GM19193 (cell line): Measurements from ENCODE around the gene NR6A1.

Source experiments
- POLR2A ChIP-seq: IDR thresholded peaks from 4 replicates; pipeline ENCODE4 v1.6.1; 2011; ENCODE audit not compliant: insufficient read depth, insufficient read length; ENCODE audit errors: extremely low read depth

Gene NR6A1

GRCh38 chr9:124788542-124789217 lies 17.6 kb upstream of the NR6A1 start:
- TF ChIP-seq POLR2A: no peak

- TF ChIP-seq POLR2A: no peak
These were observed 15.9 kb upstream of the NR6A1 start for GRCh38 chr9:124786881-124787573.

GRCh38 chr9:124784509-124784908 lies 13.4 kb upstream of the NR6A1 start:
- no peak for TF ChIP-seq POLR2A

DNA sequence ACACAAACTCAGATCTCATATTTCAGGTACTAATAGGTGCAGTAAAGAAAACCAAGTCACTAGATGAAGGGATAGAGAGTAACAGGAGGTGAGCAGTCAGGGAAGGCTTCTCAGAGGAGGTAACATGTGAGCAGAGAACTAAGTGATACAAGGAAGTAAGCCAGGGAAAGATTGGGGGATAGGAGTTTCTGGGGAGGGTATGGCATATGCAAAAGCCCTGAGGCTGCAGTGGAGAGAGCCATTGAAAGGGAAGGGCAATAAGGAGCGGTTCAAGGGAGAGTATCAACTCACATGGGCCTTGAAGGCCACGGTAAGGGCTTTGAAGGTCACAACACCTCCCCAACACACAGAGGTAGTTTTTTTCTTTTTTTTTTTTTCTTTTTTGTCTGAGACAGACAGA lies 12.7 kb upstream of the NR6A1 start:
- no peak for TF ChIP-seq POLR2A

GRCh38 chr9:124782661-124783574 lies 11.8 kb upstream of the NR6A1 start:
- TF ChIP-seq POLR2A: no peak

DNA sequence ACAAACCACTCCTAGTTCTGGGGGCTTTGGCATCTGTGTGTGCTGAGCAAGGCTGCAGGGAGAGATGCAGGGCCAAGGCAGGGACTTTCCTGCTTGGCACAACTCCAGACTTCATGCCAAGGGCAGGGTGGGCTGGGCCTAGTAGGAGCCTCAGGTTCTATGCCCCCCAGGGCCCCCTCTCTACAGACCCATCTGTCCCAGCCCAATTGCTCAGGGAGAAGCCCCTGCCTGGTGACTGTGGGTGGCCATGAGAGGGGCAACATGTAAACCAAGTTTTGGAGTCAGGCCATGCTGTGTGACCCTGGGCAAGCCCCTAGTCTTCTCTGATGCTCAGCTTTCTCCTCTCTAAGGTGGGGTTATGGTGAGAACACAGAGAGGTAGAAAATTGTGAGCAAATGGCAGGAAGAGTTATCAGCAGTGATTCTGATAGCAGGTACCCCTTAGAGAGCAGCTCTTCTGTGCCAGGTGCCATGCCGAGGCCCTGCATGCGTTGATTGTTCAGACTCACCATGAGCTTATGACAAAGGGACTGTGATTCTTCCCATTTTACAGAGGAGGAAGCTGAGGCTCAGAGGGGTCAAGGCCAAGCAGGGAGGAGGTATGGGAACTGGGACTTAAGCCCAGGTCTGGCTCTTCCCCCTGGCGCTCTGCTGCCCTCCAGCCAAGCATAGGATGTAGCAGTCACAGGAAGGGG lies 11.0 kb upstream of the NR6A1 start:
- no peak for TF ChIP-seq POLR2A

DNA sequence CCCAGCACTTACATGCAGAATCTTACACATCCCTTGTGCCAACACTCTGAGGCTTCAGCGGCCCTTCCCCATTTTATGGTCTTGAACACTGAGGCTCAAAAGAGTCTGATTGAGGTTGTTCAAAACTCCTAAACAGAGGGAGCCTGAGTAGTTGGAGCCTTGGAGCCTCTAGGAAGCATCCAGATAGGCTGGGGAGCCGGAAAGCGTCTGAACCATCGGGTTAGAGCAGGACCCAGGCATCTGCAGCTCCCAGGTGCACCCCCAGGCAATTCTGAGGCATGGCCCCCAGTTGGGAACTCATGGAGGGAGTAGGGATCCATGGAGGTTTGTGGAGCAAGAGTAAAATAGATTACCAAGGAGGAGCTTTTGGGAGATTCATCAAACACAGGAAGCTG lies 9.6 kb upstream of the NR6A1 start:
- no peak for TF ChIP-seq POLR2A

GRCh38 chr9:124780060-124780756 lies 9.1 kb upstream of the NR6A1 start:
- no peak for TF ChIP-seq POLR2A

DNA sequence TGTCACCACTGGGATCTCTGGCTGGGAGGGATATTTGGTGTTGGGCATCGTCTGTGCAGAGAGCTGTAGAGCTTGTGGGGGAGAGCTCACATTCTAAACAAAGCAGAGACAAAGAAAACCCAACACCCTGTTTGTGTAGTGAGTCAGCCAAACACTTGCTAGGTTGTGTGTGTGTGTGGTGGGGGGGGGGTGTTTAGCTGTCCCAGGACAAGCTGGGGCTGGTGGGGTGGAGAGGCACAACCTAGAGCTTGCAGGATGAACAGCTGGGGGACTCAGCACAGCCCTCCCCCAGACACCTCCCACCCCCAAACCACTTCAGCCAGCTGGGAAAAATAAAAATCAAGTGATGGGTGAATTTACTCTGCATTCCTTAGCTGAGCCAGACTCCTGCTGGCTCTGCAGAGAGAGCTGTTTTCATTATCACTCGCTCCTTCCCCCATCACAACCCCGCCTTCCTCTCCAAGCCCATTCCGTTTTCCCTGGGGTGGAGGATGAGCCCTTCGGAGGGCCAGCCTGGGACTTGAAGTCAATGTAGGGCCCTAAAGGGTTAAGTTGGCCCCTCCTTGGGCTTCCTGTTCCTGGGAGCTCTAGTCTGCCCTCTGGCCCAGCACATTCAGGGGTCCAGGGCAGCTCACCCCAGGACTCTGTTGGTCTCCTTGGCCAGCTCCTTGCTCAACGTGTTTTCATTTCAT lies 8.4 kb upstream of the NR6A1 start:
- TF ChIP-seq POLR2A: no peak

- TF ChIP-seq POLR2A: no peak
These were observed 7.7 kb upstream of the NR6A1 start for GRCh38 chr9:124778575-124779367.

DNA sequence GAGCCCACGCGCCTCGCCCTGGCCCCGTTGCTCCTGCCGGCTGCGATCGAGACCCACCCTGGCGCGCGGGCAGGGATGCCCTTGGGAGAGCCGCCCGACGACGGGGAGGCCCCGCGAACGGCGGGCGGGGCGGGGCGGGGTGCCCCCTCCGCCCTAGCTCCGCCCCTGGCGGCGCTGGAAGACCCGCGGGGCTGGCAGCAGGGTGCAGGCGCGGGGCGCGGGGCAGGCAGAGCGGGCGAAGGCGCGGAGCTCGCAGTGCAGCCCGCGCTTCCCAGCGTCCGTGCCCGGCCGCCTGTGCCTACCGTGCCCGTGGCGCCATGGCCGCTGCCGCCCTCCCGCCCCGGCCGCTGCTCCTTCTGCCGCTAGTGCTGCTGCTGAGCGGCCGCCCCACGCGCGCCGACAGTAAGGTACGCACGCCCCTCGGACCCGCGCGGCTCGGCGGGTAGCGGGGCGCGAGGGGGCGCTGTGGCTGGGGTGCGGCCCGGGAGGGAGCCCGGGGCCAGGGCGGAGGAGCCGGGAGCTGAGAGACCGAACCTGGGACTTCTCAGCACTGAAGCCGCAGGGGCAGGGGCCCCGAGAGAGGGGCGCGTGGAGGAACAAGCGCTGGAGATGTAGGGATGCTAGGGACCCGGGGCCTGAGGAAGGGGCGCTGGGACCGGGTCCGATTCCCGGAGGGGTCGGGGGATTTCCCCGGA lies 6.0 kb upstream of the NR6A1 start, which contains the start of gene OLFML2A:
OLFML2A (plus strand) TSS at position 180 of the 695 bp plus-strand sequence; CDS start at position 318, 138 bp downstream.
- no peak for TF ChIP-seq POLR2A

DNA sequence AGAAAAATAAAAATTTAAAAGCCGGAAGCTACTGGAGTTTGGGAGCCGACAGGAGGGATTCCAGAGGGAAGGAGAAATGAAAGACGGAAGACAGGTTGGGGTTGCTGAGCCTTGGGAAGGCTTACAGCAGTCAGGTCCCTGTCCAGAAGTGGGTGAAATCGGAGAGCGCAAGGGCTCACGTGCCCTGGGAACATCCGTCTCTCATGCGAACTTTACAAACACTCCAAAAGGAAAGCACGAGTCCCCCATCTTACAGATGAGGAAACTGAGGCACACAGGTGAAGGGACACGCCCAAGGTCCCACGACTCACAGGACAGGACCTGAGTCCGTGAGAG lies 5.5 kb upstream of the NR6A1 start:
- TF ChIP-seq POLR2A: no peak
